Measurements from ENCODE around the gene SLC35F2.

SLC35F2 gene

DNA sequence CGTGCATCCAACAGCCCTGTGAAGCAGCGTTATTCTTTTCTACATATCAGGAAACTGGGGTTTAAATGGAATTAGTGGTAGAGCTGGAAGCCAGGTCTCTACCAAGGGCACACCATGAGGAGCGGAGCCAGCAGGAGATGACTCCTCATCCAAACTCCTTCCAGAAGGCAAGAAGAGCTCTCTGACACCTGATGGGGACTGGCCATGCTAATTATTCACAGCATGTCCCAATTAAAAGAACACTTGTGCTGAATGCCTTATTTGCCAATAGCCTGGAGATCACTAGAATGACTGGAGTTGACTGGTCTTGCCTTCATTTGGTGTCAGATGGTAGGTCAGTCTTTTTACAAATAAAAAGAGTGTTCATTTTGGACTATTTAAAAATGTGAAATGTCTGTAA lies 113.9 kb downstream of the SLC35F2 start:
- Histone ChIP-seq H3K14ac (ENCODE audit: low read length) (no peak overlapping the region), H3K4ac (ENCODE audit: low read length) (no peak overlapping the region), H3K79me1 (ENCODE audit: low read depth, low read length) (no peaks in the 10 kb centered on the region), H3K4me3 (ENCODE audit: low read length in 2 of 2) (no peak overlapping the region), H3K4me1 (ENCODE audit: control insufficient read depth in 2 of 2, insufficient read depth in 1 of 2, low read depth in 1 of 2, low read length in 2 of 2) (no peaks in the 10 kb centered on the region), H3K27me3 (ENCODE audit: control insufficient read depth in 3 of 3, insufficient read depth in 3 of 3, low read depth in 1 of 3, low read length in 3 of 3) (peaks cover 0 to 6% (median 0%) of the 10 kb centered on the region in 3 experiments), H3K18ac (ENCODE audit: low read length) (no peak overlapping the region), H3K9me3 (replicated peaks in 1 of 2; ENCODE audit: control insufficient read depth in 2 of 2, insufficient read depth in 1 of 2, low read depth in 1 of 2, low read length in 2 of 2) (peaks cover 1 to 2% of the 10 kb centered on the region in 2 donors), H2BK120ac (ENCODE audit: low read depth, low read length) (no peak overlapping the region), H3K27ac (replicated peaks; ENCODE audit: low read length) (no peak overlapping the region), H3K23ac (ENCODE audit: low read depth, low read length, poor library complexity) (no peak overlapping the region), H2AFZ (ENCODE audit: low read length) (no peak overlapping the region), H4K8ac (ENCODE audit: low read depth, low read length) (no peak overlapping the region), H3K36me3 (replicated peaks in 1 of 2; ENCODE audit: control insufficient read depth in 2 of 2, insufficient read depth in 2 of 2, low read length in 2 of 2) (no peaks in the 10 kb centered on the region), H3K4me2 (ENCODE audit: insufficient read depth, low read length, poor library complexity, severe bottlenecking) (no peak overlapping the region), H2BK5ac (ENCODE audit: low read length) (no peak overlapping the region), H2BK12ac (ENCODE audit: low read length) (no peak overlapping the region), H2AK5ac (ENCODE audit: low read depth, low read length) (no peak overlapping the region), H3K9ac (ENCODE audit: low read depth, low read length, poor library complexity) (no peak overlapping the region), H2BK15ac (ENCODE audit: low read length) (no peak overlapping the region), H4K91ac (ENCODE audit: low read depth, low read length, poor library complexity) (no peak overlapping the region)
- WGBS, 2 donors (ENCODE audit: extremely low coverage in 2 of 2, insufficient read length in 2 of 2, insufficient replicate concordance in 1 of 2) = no CpG with 5 or more reads among the region's 3 CpGs
- no peak for DNase-seq (ENCODE audit: low spot score)

DNA sequence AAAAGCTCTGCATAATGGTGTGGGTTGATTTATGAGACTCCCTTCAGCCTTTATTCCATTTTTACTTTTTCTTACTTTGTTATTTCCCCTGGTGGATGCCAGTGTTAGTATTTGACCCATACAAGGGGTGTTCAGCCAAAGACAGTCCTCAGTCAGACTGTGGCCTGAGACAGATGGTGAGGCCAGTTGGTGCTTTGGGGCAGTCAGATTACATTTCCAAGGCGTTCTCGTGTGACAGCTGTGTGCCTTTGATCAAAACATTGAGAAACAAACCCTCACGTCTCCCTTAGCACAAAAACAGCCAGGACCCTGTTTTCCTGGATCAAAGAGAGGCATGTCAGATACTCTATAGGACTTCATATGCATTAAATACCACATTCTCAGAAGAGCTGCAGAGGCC lies 115.4 kb downstream of the SLC35F2 start:
- Histone ChIP-seq H3K14ac (ENCODE audit: low read length) (no peak overlapping the region), H3K27ac (replicated peaks; ENCODE audit: low read length) (no peak overlapping the region), H4K91ac (ENCODE audit: low read depth, low read length, poor library complexity) (no peak overlapping the region), H3K9ac (ENCODE audit: low read depth, low read length, poor library complexity) (no peak overlapping the region), H2BK5ac (ENCODE audit: low read length) (no peak overlapping the region), H3K4ac (ENCODE audit: low read length) (no peak overlapping the region), H3K27me3 (ENCODE audit: control insufficient read depth in 3 of 3, insufficient read depth in 3 of 3, low read depth in 1 of 3, low read length in 3 of 3) (peaks cover 0 to 5% (median 0%) of the 10 kb centered on the region in 3 experiments), H3K79me1 (ENCODE audit: low read depth, low read length) (no peaks in the 10 kb centered on the region), H3K36me3 (replicated peaks in 1 of 2; ENCODE audit: control insufficient read depth in 2 of 2, insufficient read depth in 2 of 2, low read length in 2 of 2) (no peaks in the 10 kb centered on the region), H2BK15ac (ENCODE audit: low read length) (no peak overlapping the region), H2BK12ac (ENCODE audit: low read length) (no peak overlapping the region), H4K8ac (ENCODE audit: low read depth, low read length) (no peak overlapping the region), H2AK5ac (ENCODE audit: low read depth, low read length) (no peak overlapping the region), H3K9me3 (replicated peaks in 1 of 2; ENCODE audit: control insufficient read depth in 2 of 2, insufficient read depth in 1 of 2, low read depth in 1 of 2, low read length in 2 of 2) (peaks cover 1 to 2% of the 10 kb centered on the region in 2 donors), H3K4me2 (ENCODE audit: insufficient read depth, low read length, poor library complexity, severe bottlenecking) (no peak overlapping the region), H3K18ac (ENCODE audit: low read length) (no peak overlapping the region), H2BK120ac (ENCODE audit: low read depth, low read length) (no peak overlapping the region), H2AFZ (ENCODE audit: low read length) (no peak overlapping the region), H3K4me3 (ENCODE audit: low read length in 2 of 2) (no peak overlapping the region), H3K4me1 (ENCODE audit: control insufficient read depth in 2 of 2, insufficient read depth in 1 of 2, low read depth in 1 of 2, low read length in 2 of 2) (no peaks in the 10 kb centered on the region), H3K23ac (ENCODE audit: low read depth, low read length, poor library complexity) (no peak overlapping the region)
- no peak for DNase-seq (ENCODE audit: low spot score)
- WGBS, 2 donors (ENCODE audit: extremely low coverage in 2 of 2, insufficient read length in 2 of 2, insufficient replicate concordance in 1 of 2) = no CpG with 5 or more reads among the region's 3 CpGs

DNA sequence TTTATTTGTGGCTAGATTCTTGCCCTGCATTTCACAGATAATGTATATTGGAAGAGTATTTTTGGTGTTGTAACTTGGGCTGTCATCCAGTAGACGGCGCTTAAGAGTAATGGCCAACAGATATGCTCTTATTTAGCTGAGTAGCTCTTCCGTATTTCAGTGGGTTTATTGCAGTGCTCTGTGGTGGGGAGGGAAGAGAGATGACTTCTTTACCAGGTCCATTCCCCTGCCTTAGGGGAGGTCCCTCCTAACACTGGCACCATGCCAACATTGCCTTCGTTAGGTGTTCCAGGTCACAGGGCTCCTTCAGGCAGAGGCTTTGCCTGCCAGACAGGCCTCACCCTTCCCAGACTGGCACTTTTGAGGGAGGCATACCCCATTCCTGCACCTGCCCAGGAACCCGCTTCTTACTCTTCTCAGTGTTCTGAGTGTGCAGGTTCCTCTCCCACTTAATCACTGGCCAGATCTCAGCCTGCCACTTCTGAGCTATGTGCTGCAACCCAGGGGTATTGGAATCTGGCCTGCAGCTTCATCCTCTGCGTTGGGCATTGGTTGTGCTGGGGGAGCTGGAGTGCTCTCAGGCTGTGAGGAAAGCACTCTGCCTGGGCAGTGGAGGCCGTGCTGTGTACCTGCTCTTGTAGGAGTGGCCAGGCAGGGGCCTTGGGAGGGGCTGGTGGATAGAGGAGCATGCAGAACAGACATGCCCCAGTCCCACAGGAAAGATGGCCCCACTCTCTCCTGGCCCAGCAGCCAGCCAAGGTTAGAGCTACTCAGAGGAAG lies 117.4 kb downstream of the SLC35F2 start:
- H3K4me3 ChIP-seq (ENCODE audit: low read length in 2 of 2) = no peak overlapping the region
- H3K23ac ChIP-seq (ENCODE audit: low read depth, low read length, poor library complexity) = peak overlapping the region; percentile 67
- H3K27ac ChIP-seq (replicated peaks; ENCODE audit: low read length) = no peak overlapping the region
- peak overlapping the region; percentile 85 for H3K14ac ChIP-seq (ENCODE audit: low read length)
- H3K79me1 ChIP-seq (ENCODE audit: low read depth, low read length) = no peaks in the 10 kb centered on the region
- H2AFZ ChIP-seq (ENCODE audit: low read length) = peak overlapping the region; percentile 48
- DNase-seq (ENCODE audit: low spot score) = no peak
- no peak overlapping the region for H4K91ac ChIP-seq (ENCODE audit: low read depth, low read length, poor library complexity)
- peak overlapping the region; percentile 82 for H4K8ac ChIP-seq (ENCODE audit: low read depth, low read length)
- no peaks in the 10 kb centered on the region for H3K36me3 ChIP-seq (replicated peaks in 1 of 2; ENCODE audit: control insufficient read depth in 2 of 2, insufficient read depth in 2 of 2, low read length in 2 of 2)
- peak overlapping the region; percentile 70 for H2AK5ac ChIP-seq (ENCODE audit: low read depth, low read length)
- H2BK5ac ChIP-seq (ENCODE audit: low read length) = no peak overlapping the region
- no peak overlapping the region for H2BK120ac ChIP-seq (ENCODE audit: low read depth, low read length)
- peaks cover 0 to 4% (median 0%) of the 10 kb centered on the region in 3 experiments for H3K27me3 ChIP-seq (ENCODE audit: control insufficient read depth in 3 of 3, insufficient read depth in 3 of 3, low read depth in 1 of 3, low read length in 3 of 3)
- no peak overlapping the region for H3K4me2 ChIP-seq (ENCODE audit: insufficient read depth, low read length, poor library complexity, severe bottlenecking)
- H3K18ac ChIP-seq (ENCODE audit: low read length) = peak overlapping the region; percentile 77
- H3K9me3 ChIP-seq (replicated peaks in 1 of 2; ENCODE audit: control insufficient read depth in 2 of 2, insufficient read depth in 1 of 2, low read depth in 1 of 2, low read length in 2 of 2) = peaks cover 1 to 2% of the 10 kb centered on the region in 2 donors
- no peak overlapping the region for H3K4ac ChIP-seq (ENCODE audit: low read length)
- WGBS, 2 donors (ENCODE audit: extremely low coverage in 2 of 2, insufficient read length in 2 of 2, insufficient replicate concordance in 1 of 2) = no CpG with 5 or more reads among the region's 7 CpGs
- H3K4me1 ChIP-seq (ENCODE audit: control insufficient read depth in 2 of 2, insufficient read depth in 1 of 2, low read depth in 1 of 2, low read length in 2 of 2) = no peaks in the 10 kb centered on the region
- no peak overlapping the region for H3K9ac ChIP-seq (ENCODE audit: low read depth, low read length, poor library complexity)
- H2BK12ac ChIP-seq (ENCODE audit: low read length) = no peak overlapping the region
- H2BK15ac ChIP-seq (ENCODE audit: low read length) = no peak overlapping the region

Data from neuronal stem cell (in vitro differentiated cells).